Activated CD4-positive, alpha-beta T cell treated with anti-CD3 and anti-CD28 coated beads, Interleukin-2, amount 10 ng/mL, durations not matched to agents 24 days and 14 days (primary cell): ENCODE results near the gene MX1. TPM values are rescaled to one million over a fixed set of nuclear protein-coding genes. Genes with fewer than 3 reads are reported as not detected.

Source experiments
- DNase-seq: peaks from one replicate; pipeline ENCODE4 v3.0.0; 2022
- H3K27ac Mint-ChIP-seq: one replicate; pipeline ENCODE4 v1.8.0; 2022; ENCODE audit warnings: mild to moderate bottlenecking, mixed read lengths
- H3K27me3 Mint-ChIP-seq: one replicate; pipeline ENCODE4 v1.8.0; 2022; ENCODE audit warnings: mixed read lengths
- H3K36me3 Mint-ChIP-seq: one replicate; pipeline ENCODE4 v1.8.0; 2022; ENCODE audit warnings: low read depth, mild to moderate bottlenecking, mixed read lengths
- H3K4me1 Mint-ChIP-seq: one replicate; pipeline ENCODE4 v1.8.0; 2021; ENCODE audit warnings: mixed read lengths
- H3K4me3 Mint-ChIP-seq: one replicate; pipeline ENCODE4 v1.8.0; 2022; ENCODE audit warnings: mild to moderate bottlenecking, moderate library complexity, mixed read lengths
- H3K9me3 Mint-ChIP-seq: one replicate; pipeline ENCODE4 v1.8.0; 2021; ENCODE audit warnings: mixed read lengths
- intact Hi-C: fragments of 100-400 bp; cut with micrococcal nuclease; formaldehyde crosslinking; loops from one replicate; pipeline ENCODE4 v1.15.1; 2023
- total RNA-seq: library from RNA; stranded (reverse); gene quantifications from 2 replicates; pipeline ENCODE4 v1.2.3, GENCODE V29; 2022

The MX1 gene
- total RNA-seq, 1 donor from 2014 or later = 88.8 TPM

DNA sequence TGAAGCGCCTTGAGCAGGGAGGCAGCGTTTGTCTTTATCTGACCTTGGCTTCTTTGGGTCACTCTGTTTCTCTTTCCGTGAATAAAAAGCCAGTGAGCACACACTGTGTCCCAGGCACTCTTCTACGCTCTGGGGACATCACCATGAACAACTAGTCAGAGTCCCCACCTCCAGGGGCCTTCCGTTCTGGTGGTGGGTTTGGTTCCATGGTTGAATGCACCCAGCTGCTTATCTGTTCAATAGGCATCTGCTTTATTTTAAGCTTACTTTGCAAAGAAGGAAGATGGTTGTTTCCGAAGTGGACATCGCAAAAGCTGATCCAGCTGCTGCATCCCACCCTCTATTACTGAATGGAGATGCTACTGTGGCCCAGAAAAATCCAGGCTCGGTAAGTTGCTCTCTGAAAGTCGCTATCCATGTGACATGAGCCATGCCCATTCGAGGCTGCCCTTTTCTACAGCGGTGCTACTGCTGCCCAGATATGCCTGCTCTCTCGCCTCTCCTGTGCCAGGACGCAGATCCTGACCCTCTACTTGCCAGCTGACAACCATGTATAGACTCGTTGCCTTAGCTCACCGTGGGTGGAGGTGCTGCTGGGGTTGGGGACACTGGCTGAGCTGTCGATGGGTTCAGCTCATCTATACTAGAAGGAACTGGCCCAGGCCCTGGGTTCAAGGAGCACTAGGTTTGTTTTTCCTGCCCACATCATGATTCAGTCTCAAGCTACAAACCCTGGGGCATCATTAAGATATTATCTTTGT, 5.9 kb downstream of the MX1 start:
- no peak for DNase-seq
- Mint-ChIP-seq H3K27ac (peak overlapping the region; percentile 67), H3K9me3 (peaks cover 8% of the 10 kb centered on the region), H3K4me3 (peak overlapping the region; percentile 26), H3K27me3 (no peaks in the 10 kb centered on the region), H3K36me3 (peaks cover 90% of the 10 kb centered on the region), H3K4me1 (peaks cover 65% of the 10 kb centered on the region)
- intact Hi-C loops = no loop called here

DNA sequence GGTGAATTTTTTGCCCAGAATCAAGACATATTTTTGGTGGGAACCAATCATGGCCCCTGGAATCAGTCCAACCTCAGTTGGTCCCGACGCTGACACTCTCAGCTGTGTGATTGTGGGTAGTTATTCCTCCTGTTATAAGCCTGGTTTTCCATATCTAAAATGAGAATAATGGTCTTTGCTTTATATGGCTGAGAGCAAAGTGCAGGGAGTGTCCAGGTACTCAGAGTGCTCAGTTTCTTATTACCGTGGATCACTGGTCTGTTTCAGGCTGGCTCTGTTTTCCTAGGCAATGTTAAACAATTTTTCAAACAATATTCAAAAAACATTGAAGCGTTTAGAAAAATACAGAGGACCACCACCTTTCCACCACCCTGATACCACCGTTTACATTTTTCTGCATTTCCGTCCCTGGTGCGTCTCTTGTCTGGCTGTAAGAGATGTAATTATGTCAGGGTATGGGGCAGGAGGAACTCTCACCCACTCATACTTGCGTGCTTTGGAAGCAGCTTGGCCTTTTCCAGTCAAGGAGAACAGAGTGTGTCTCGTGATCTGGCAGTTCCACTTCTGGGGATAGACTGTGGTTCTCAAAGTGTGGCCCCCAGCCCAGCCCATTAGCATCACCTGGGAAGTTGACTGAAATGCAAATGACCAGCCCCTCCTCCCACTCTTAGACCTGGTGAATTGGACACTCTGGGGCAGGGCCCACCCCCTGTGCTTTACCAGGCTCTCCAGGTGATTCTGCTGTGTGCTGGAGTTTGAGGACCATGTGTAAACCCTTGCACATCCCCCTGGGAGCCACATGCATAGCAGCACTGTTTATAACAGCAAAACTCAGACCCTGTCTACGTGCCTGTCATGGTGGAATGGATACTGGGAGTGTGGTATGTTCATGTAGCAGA, 6.8 kb downstream of the MX1 start:
- Mint-ChIP-seq H3K27ac (peak overlapping the region; percentile 74), H3K9me3 (peaks cover 8% of the 10 kb centered on the region), H3K27me3 (no peaks in the 10 kb centered on the region), H3K36me3 (peaks cover 91% of the 10 kb centered on the region), H3K4me3 (no peak overlapping the region), H3K4me1 (peaks cover 63% of the 10 kb centered on the region)
- DNase-seq = no peak
- intact Hi-C loops = no loop called here

GRCh38 chr21:41433566-41433965, 7.5 kb downstream of the MX1 start:
- no peak overlapping the region for H3K27ac Mint-ChIP-seq
- intact Hi-C loops = no loop called here
- peaks cover 91% of the 10 kb centered on the region for H3K36me3 Mint-ChIP-seq
- H3K4me1 Mint-ChIP-seq = peaks cover 59% of the 10 kb centered on the region
- peaks cover 8% of the 10 kb centered on the region for H3K9me3 Mint-ChIP-seq
- DNase-seq = no peak
- H3K4me3 Mint-ChIP-seq = no peak overlapping the region
- no peaks in the 10 kb centered on the region for H3K27me3 Mint-ChIP-seq

GRCh38 chr21:41435706-41436105, 9.7 kb downstream of the MX1 start:
- Mint-ChIP-seq H3K27me3 (no peaks in the 10 kb centered on the region), H3K36me3 (peaks cover 92% of the 10 kb centered on the region), H3K4me1 (peaks cover 50% of the 10 kb centered on the region), H3K4me3 (no peak overlapping the region), H3K27ac (no peak overlapping the region), H3K9me3 (peaks cover 8% of the 10 kb centered on the region)
- intact Hi-C loops = no loop called here
- DNase-seq = no peak

DNA sequence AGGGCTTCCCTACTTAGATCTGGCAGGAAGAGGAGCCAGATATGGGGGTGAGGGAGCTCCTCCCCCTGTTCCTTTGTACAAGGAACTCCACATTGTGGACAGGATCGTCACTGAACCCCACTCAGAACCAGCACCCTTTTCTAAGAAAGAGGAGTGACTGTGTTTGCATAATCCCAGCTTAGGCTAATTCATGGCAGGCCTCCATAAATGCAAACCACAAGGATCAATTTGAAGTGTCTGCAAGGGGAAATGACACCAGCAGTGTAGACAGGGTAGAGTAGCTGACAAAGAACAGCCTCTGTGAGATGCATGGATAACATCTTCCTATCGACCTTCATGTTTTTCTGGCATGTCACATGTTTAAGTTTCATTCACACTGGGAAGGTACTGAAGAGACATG, 11.7 kb downstream of the MX1 start:
- Mint-ChIP-seq H3K27me3 (no peaks in the 10 kb centered on the region), H3K36me3 (peaks cover 88% of the 10 kb centered on the region), H3K9me3 (peaks cover 8% of the 10 kb centered on the region), H3K4me1 (peaks cover 48% of the 10 kb centered on the region), H3K27ac (peak overlapping the region; percentile 64), H3K4me3 (no peak overlapping the region)
- DNase-seq = no peak
- intact Hi-C loops = no loop called here

DNA sequence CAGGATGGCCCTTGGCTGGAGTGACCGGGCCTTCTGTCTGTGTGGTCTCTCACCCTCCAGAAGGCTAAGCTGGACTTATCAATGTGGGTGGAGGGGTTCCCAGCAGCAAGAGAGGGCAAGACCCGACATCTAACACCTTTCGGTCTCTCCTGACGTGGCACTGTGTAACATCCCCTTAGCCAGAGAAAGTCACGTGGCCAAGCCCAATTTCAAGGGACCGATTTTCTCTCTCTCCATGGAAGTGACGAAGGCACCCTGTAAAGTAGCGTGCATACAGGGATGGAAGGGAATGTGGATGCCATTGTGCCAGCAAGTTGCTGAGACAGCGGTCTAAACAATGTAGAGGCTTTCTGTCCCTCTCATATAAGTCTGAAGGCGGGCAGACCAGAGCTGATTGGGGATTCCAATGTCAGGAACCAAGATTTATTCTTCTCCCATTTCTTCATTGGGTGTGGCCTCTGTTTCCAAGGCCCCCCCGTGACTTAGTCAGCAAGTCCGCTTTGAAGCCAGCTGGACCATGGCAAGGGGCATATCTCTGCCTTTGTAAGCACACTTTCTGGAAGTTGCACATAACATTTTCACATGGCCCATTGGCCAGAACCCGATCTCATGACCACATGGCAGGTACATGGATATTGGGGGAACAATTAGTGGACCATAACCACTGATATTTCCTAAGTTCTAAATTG, 12.5 kb downstream of the MX1 start:
- H3K4me3 Mint-ChIP-seq = no peak overlapping the region
- intact Hi-C loops = no loop called here
- peaks cover 44% of the 10 kb centered on the region for H3K4me1 Mint-ChIP-seq
- no peak for DNase-seq
- H3K9me3 Mint-ChIP-seq = peaks cover 8% of the 10 kb centered on the region
- H3K27ac Mint-ChIP-seq = peak overlapping the region; percentile 34
- H3K27me3 Mint-ChIP-seq = no peaks in the 10 kb centered on the region
- H3K36me3 Mint-ChIP-seq = peaks cover 88% of the 10 kb centered on the region

DNA sequence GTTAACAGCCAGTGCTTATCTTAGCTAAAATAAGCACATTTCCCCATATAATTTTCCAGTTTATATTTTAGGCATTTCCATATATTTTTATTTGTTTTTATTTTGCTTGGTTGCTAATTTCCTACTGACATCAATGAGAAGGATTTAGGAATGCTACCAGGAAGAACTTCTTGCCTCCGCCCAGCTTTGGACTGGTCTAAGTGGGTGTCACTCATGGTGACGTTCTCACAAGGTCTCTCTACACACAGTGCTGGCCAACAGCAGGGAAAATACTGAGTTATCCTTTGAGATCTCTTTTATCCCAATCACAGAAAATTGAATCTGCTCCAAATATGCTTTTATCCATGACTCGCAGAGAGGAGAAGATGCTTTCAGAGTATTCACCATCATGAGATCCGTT, 13.2 kb downstream of the MX1 start:
- Mint-ChIP-seq H3K36me3 (peaks cover 86% of the 10 kb centered on the region), H3K27me3 (no peaks in the 10 kb centered on the region), H3K27ac (no peak overlapping the region), H3K4me1 (peaks cover 44% of the 10 kb centered on the region), H3K9me3 (peaks cover 8% of the 10 kb centered on the region), H3K4me3 (no peak overlapping the region)
- intact Hi-C loops = no loop called here
- no peak for DNase-seq

GRCh38 chr21:41441546-41441945, 15.5 kb downstream of the MX1 start:
- intact Hi-C loops = no loop called here
- DNase-seq = no peak
- Mint-ChIP-seq H3K4me3 (no peak overlapping the region), H3K27ac (peak overlapping the region; percentile 40), H3K36me3 (peaks cover 82% of the 10 kb centered on the region), H3K9me3 (no peaks in the 10 kb centered on the region), H3K27me3 (no peaks in the 10 kb centered on the region), H3K4me1 (peaks cover 32% of the 10 kb centered on the region)

- Mint-ChIP-seq H3K4me1 (peaks cover 29% of the 10 kb centered on the region), H3K27me3 (no peaks in the 10 kb centered on the region), H3K9me3 (no peaks in the 10 kb centered on the region), H3K27ac (peak overlapping the region; percentile 27), H3K36me3 (peaks cover 84% of the 10 kb centered on the region), H3K4me3 (no peak overlapping the region)
- DNase-seq = no peak
- intact Hi-C loops = no loop called here
Observed at GRCh38 chr21:41442481-41443186, 16.6 kb downstream of the MX1 start.

- no peak overlapping the region for H3K4me3 Mint-ChIP-seq
- H3K36me3 Mint-ChIP-seq = peaks cover 82% of the 10 kb centered on the region
- intact Hi-C loops = no loop called here
- H3K27me3 Mint-ChIP-seq = no peaks in the 10 kb centered on the region
- H3K27ac Mint-ChIP-seq = no peak overlapping the region
- peaks cover 24% of the 10 kb centered on the region for H3K4me1 Mint-ChIP-seq
- no peaks in the 10 kb centered on the region for H3K9me3 Mint-ChIP-seq
- no peak for DNase-seq
Observed at GRCh38 chr21:41443562-41443961, 17.5 kb downstream of the MX1 start.

DNA sequence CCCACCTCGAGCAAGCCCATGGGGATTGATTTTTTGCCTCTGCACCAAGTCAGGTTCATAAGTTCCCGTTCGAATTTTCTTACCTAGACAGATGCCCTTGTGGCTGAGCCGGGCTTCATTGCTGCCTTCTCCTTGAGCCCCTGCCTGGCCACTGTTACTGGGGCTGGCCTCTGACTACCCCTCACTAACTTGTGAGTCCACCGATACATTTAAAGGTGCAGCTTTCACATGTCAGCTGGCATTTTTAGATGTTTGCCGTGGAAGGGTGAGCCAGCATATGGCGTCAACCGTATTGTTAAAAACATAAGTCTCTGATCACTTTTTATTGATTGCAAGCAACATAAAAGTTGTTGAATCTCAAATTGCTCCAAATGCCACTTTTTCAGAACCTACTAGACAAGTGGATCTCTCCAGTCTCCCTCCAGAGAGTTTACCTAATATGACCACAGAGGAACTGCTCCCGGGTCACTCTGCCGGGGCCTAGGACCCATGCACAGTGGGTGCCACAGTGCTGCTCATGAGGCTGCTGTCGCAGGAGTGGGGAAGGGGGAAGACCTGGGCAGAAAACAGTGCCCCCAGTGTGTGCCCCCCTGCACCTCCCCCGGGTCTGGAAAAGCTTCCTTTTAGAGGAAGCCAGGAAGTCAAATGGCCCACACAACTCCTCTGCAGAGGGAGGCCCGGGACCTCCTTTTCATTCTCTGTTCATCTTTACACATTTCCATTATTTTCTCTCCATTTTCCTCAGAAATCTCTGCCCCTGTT, 18.8 kb downstream of the MX1 start:
- no peaks in the 10 kb centered on the region for H3K27me3 Mint-ChIP-seq
- H3K4me1 Mint-ChIP-seq = peaks cover 20% of the 10 kb centered on the region
- H3K9me3 Mint-ChIP-seq = no peaks in the 10 kb centered on the region
- H3K36me3 Mint-ChIP-seq = peaks cover 81% of the 10 kb centered on the region
- DNase-seq = no peak
- H3K27ac Mint-ChIP-seq = peak overlapping the region; percentile 51
- H3K4me3 Mint-ChIP-seq = no peak overlapping the region
- intact Hi-C loops = no loop called here

GRCh38 chr21:41445465-41445862, 19.4 kb downstream of the MX1 start:
- Mint-ChIP-seq H3K4me1 (peaks cover 21% of the 10 kb centered on the region), H3K27ac (peak overlapping the region; percentile 51), H3K9me3 (no peaks in the 10 kb centered on the region), H3K36me3 (peaks cover 82% of the 10 kb centered on the region), H3K27me3 (no peaks in the 10 kb centered on the region), H3K4me3 (no peak overlapping the region)
- intact Hi-C loops = no loop called here
- no peak for DNase-seq

- Mint-ChIP-seq H3K36me3 (peaks cover 83% of the 10 kb centered on the region), H3K27me3 (no peaks in the 10 kb centered on the region), H3K27ac (peak overlapping the region; percentile 20), H3K9me3 (no peaks in the 10 kb centered on the region), H3K4me1 (peaks cover 17% of the 10 kb centered on the region), H3K4me3 (no peak overlapping the region)
- no peak for DNase-seq
- intact Hi-C loops = no loop called here
Observed at GRCh38 chr21:41446586-41446985, 20.5 kb downstream of the MX1 start.
